DOHH2 (cell line): ENCODE measurements around the gene TMEM165.

Experiments
- H3F3A ChIP-seq: fragments of 200-600 bp; sonication (generic), shearing (Covaris generic); 2 replicates; pipeline ENCODE4 v1.6.0; 2016; ENCODE audit warnings: antibody characterized with exemption, mild to moderate bottlenecking; ENCODE audit not compliant: control insufficient read depth, insufficient read depth
- H3K27ac ChIP-seq: fragments of 200-600 bp; sonication (generic); 2 replicates; pipeline ENCODE4 v1.5.1; 2014; ENCODE audit warnings: low read depth, mild to moderate bottlenecking, low read length, moderate library complexity
- H3K27me3 ChIP-seq: fragments of 200-600 bp; sonication (generic); 2 replicates; pipeline ENCODE4 v1.6.1; 2014; ENCODE audit warnings: mild to moderate bottlenecking, low read length, mixed read lengths; ENCODE audit not compliant: control insufficient read depth
- H3K36me3 ChIP-seq: fragments of 200-600 bp; sonication (generic); 2 replicates; pipeline ENCODE4 v1.6.1; 2014; ENCODE audit warnings: mild to moderate bottlenecking, low read length, moderate library complexity, mixed read lengths; ENCODE audit not compliant: control insufficient read depth
- H3K4me1 ChIP-seq: fragments of 200-600 bp; sonication (generic); 2 replicates; pipeline ENCODE4 v1.6.1; 2014; ENCODE audit warnings: mild to moderate bottlenecking, low read length, mixed read lengths; ENCODE audit not compliant: control insufficient read depth
- H3K4me2 ChIP-seq: fragments of 200-600 bp; sonication (generic); 2 replicates; pipeline ENCODE4 v1.6.0; 2014; ENCODE audit warnings: mild to moderate bottlenecking, low read length, moderate library complexity
- H3K4me3 ChIP-seq: fragments of 200-600 bp; sonication (generic); 2 replicates; pipeline ENCODE4 v1.5.1; 2014; ENCODE audit warnings: mild to moderate bottlenecking, low read length, mixed read lengths
- H3K79me2 ChIP-seq: fragments of 200-600 bp; sonication (generic); 2 replicates; pipeline ENCODE4 v1.6.1; 2014; ENCODE audit warnings: mild to moderate bottlenecking, low read length, mixed read lengths; ENCODE audit not compliant: control insufficient read depth
- H3K9me2 ChIP-seq: fragments of 200-600 bp; sonication (generic); replicated peaks from 2 replicates; pipeline ENCODE4 v1.6.1; 2014; ENCODE audit warnings: mild to moderate bottlenecking, low read length, mixed read lengths; ENCODE audit not compliant: control insufficient read depth
- H3K9me3 ChIP-seq: fragments of 200-600 bp; sonication (generic); 2 replicates; pipeline ENCODE4 v1.6.1; 2014; ENCODE audit warnings: antibody characterized with exemption, low read length, mixed read lengths; ENCODE audit not compliant: control insufficient read depth, insufficient read depth
- H4K20me1 ChIP-seq: fragments of 200-600 bp; sonication (generic); 2 replicates; pipeline ENCODE4 v1.6.0; 2014; ENCODE audit warnings: low read depth, mild to moderate bottlenecking, antibody characterized with exemption, low read length, moderate library complexity; ENCODE audit not compliant: control insufficient read depth, insufficient read depth
- EZH2phosphoT487 ChIP-seq: fragments of 200-600 bp; sonication (generic); IDR thresholded peaks from 2 replicates; pipeline ENCODE4 v1.6.1; 2017; ENCODE audit warnings: borderline replicate concordance, mild to moderate bottlenecking, antibody characterized with exemption, low read length, moderate library complexity, mixed read lengths
- TF ChIP-seq, protein P1 (sequence below): fragments of 200-600 bp; sonication (generic); IDR thresholded peaks from one replicate; pipeline ENCODE4 v1.5.1; 2014; ENCODE audit warnings: antibody characterized with exemption, mild to moderate bottlenecking, low read depth, low read length; ENCODE audit not compliant: poor library complexity, severe bottlenecking

TMEM165 gene

DNA sequence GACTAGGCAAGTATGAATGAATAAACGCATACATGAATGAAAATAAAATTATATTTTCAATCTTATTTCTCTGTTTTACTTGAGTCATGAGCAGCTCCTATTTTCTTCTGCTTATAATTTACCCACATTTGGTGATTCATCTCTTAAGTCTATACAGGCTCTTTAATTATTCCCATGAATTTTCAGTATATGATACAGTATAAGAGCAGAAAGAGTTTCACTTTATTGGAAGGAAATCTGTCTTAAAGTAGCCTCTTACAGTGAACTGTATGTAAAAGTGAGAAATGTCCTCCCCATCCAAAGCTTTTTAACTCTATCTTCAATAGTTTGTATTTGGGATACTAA, 50.8 kb downstream of the TMEM165 start:
- no peaks in the 10 kb centered on the region for H3K79me2 ChIP-seq
- no peaks in the 10 kb centered on the region for H3K4me1 ChIP-seq
- H3K36me3 ChIP-seq, result peaks cover 27% of the 10 kb centered on the region
- H3K4me2 ChIP-seq, result no peak overlapping the region
- TF ChIP-seq, protein P1, sequence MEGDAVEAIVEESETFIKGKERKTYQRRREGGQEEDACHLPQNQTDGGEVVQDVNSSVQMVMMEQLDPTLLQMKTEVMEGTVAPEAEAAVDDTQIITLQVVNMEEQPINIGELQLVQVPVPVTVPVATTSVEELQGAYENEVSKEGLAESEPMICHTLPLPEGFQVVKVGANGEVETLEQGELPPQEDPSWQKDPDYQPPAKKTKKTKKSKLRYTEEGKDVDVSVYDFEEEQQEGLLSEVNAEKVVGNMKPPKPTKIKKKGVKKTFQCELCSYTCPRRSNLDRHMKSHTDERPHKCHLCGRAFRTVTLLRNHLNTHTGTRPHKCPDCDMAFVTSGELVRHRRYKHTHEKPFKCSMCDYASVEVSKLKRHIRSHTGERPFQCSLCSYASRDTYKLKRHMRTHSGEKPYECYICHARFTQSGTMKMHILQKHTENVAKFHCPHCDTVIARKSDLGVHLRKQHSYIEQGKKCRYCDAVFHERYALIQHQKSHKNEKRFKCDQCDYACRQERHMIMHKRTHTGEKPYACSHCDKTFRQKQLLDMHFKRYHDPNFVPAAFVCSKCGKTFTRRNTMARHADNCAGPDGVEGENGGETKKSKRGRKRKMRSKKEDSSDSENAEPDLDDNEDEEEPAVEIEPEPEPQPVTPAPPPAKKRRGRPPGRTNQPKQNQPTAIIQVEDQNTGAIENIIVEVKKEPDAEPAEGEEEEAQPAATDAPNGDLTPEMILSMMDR, result no peak
- no peak for TF ChIP-seq EZH2phosphoT487
- no peaks in the 10 kb centered on the region for H3F3A ChIP-seq
- no peaks in the 10 kb centered on the region for H3K9me2 ChIP-seq
- no peaks in the 10 kb centered on the region for H4K20me1 ChIP-seq
- H3K9me3 ChIP-seq, result no peaks in the 10 kb centered on the region
- no peak overlapping the region for H3K27ac ChIP-seq
- no peaks in the 10 kb centered on the region for H3K27me3 ChIP-seq
- no peak overlapping the region for H3K4me3 ChIP-seq

GRCh38 chr4:55447108-55447708, 51.5 kb downstream of the TMEM165 start:
- Histone ChIP-seq H3F3A (no peaks in the 10 kb centered on the region), H3K4me3 (no peak overlapping the region), H3K9me3 (no peaks in the 10 kb centered on the region), H3K9me2 (no peaks in the 10 kb centered on the region), H3K36me3 (peaks cover 33% of the 10 kb centered on the region), H3K27ac (no peak overlapping the region), H3K4me1 (no peaks in the 10 kb centered on the region), H3K79me2 (no peaks in the 10 kb centered on the region), H4K20me1 (no peaks in the 10 kb centered on the region), H3K4me2 (no peak overlapping the region), H3K27me3 (no peaks in the 10 kb centered on the region)
- TF ChIP-seq, protein P1, result no peak
- TF ChIP-seq EZH2phosphoT487, result no peak

DNA sequence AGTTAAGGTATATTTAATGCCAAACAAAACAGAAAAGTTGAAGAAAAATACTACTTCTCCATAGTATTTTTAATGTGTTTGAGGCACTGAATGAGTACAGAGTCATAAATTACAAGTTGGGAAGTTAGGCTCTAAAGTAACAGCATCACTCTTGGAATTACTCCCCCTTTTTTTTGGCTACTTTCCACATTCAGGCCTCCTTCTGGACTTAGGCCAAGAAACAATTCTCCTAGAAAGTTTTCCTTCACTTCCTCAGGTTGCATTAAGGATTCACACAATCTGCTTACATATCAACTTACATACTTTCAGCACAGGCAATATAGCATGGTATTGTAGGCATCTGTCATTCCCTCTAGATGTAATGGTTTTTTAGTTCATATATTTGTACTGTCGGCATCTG, 52.1 kb downstream of the TMEM165 start:
- Histone ChIP-seq H3K4me1 (no peaks in the 10 kb centered on the region), H3K9me3 (no peaks in the 10 kb centered on the region), H3K27ac (no peak overlapping the region), H4K20me1 (no peaks in the 10 kb centered on the region), H3F3A (no peaks in the 10 kb centered on the region; the same call in 1 of the 2 replicates), H3K36me3 (peaks cover 29% of the 10 kb centered on the region), H3K79me2 (no peaks in the 10 kb centered on the region), H3K9me2 (no peaks in the 10 kb centered on the region), H3K4me2 (no peak overlapping the region), H3K27me3 (no peaks in the 10 kb centered on the region), H3K4me3 (no peak overlapping the region)
- TF ChIP-seq, protein P1, result no peak
- TF ChIP-seq EZH2phosphoT487, result no peak

DNA sequence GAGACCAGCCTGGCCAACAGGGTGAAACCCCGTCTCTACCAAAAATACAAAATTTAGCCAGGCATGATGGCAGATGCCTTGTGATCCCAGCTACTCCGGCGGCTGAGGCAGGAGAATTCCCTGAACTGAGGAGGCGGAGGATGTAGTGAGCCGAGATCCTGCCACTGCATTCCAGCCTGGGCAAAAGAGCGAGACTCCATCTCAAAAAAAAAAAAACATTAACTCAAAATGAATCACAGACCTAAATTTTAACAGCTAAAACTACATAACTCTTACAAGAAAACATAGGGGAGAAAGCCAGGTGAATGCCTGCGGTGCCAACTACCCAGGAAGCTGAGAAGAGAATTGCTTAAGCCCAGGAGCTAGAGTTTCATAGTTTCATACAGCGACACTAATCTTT, 54.8 kb downstream of the TMEM165 start:
- TF ChIP-seq EZH2phosphoT487, result no peak
- TF ChIP-seq, protein P1, result no peak
- Histone ChIP-seq H3F3A (no peaks in the 10 kb centered on the region; the same call in 1 of the 2 replicates), H3K36me3 (peaks cover 29% of the 10 kb centered on the region), H3K27ac (no peak overlapping the region), H3K9me2 (no peaks in the 10 kb centered on the region), H3K27me3 (no peaks in the 10 kb centered on the region), H3K4me2 (no peak overlapping the region), H3K79me2 (no peaks in the 10 kb centered on the region), H4K20me1 (no peaks in the 10 kb centered on the region), H3K4me1 (no peaks in the 10 kb centered on the region), H3K9me3 (no peaks in the 10 kb centered on the region), H3K4me3 (no peak overlapping the region)
